PC-9 (cell line): Measurements from ENCODE around the gene FMO4.

Experiments used
- CTCF ChIP-seq: fragments of 200-600 bp; sonication (generic); conservative IDR thresholded peaks from 2 replicates; pipeline ENCODE4 v1.6.1; 2017; ENCODE audit warnings: mixed run types, antibody characterized with exemption, mild to moderate bottlenecking, moderate library complexity
- EZH2 ChIP-seq: fragments of 200-600 bp; sonication (generic); IDR thresholded peaks from 2 replicates; pipeline ENCODE4 v1.8.0; 2017; ENCODE audit warnings: antibody characterized with exemption, low read depth

- TF ChIP-seq CTCF (no peak), EZH2 (no peak)
These were observed 14.6 kb upstream of the FMO4 start for GRCh38 chr1:171299342-171299741.
